HepG2 (cell line): ENCODE measurements around the gene S100Z. TPM values are rescaled to one million over a fixed set of nuclear protein-coding genes. Genes with fewer than 3 reads are reported as not detected.

Experiments
- ATAC-seq: fragments of 200-7000 bp; cut with Tn5 transposase; 3 replicates; pipeline ENCODE4 v1.9.1; 2020; ENCODE audit warnings: mild to moderate bottlenecking, moderate library complexity
- BruUV-seq: library from RNA; stranded (reverse); fragments of 400-500 nt; replicated peaks from 2 replicates; lab custom pipeline; 2021; lab: Mats Ljungman, UMichigan
- CTCF ChIA-PET: fragments of 300-600 bp; formaldehyde crosslinking; extraction: SDS; loops from one replicate; lab custom pipeline; 2021; ENCODE audit warnings: low total read pairs, inconsistent platforms, low intra/inter-chr PET ratio; lab: Yijun Ruan, JAX
- POLR2A ChIA-PET: fragments of 350-600 bp; sonication (Branson Sonifier 250); formaldehyde crosslinking; loops from one replicate; lab custom pipeline; 2020; ENCODE audit warnings: antibody characterized with exemption, inconsistent platforms; lab: Yijun Ruan, JAX
- DNase-seq: peaks from one replicate; pipeline ENCODE4 v3.0.0-alpha.2; 2015; ENCODE audit warnings: low spot score
- FAIRE-seq: peaks from 3 replicates; lab custom pipeline; 2011; peaks lifted over from hg19 to GRCh38; lab: Jason Lieb, UNC
- H2AFZ ChIP-seq: one replicate; pipeline ENCODE4 v1.6.1; 2011; ENCODE audit warnings: low read length, inconsistent platforms
- H3K27ac ChIP-seq: fragments of 300-600 bp; 3 replicates; pipeline ENCODE4 v1.8.0; 2011; ENCODE audit warnings: mixed run types, mild to moderate bottlenecking, mixed read lengths, low read length, inconsistent platforms; ENCODE audit not compliant: insufficient read depth; ENCODE audit errors: extremely low read length
- H3K27me3 ChIP-seq, 2 experiments: fragments of 200-600 bp in 1 of 2; 2 replicates in 1 of 2; 3 replicates in 1 of 2; pipeline versions ENCODE4 v1.6.0 to v1.8.0; 2011; ENCODE audit warnings: low read length in 2 of 2, mild to moderate bottlenecking in 2 of 2, moderate library complexity in 2 of 2, inconsistent platforms in 1 of 2; ENCODE audit not compliant: insufficient read depth in 2 of 2, control insufficient read depth in 1 of 2
- H3K36me3 ChIP-seq, 2 experiments: fragments of 200-600 bp in 1 of 2; replicated peaks in 1 of 2; 2 replicates in 1 of 2; 3 replicates in 1 of 2; pipeline versions ENCODE4 v1.5.1 to v1.8.0; 2011; ENCODE audit warnings: low read length in 2 of 2, inconsistent platforms in 1 of 2; ENCODE audit not compliant: insufficient read depth in 2 of 2, control insufficient read depth in 1 of 2
- H3K4me1 ChIP-seq: 2 replicates; pipeline ENCODE4 v1.5.1; 2012; ENCODE audit warnings: low read length, inconsistent platforms; ENCODE audit not compliant: insufficient read depth
- H3K4me2 ChIP-seq: 2 replicates; pipeline ENCODE4 v1.6.0; 2011; ENCODE audit warnings: low read depth, low read length, inconsistent platforms
- H3K4me3 ChIP-seq, 3 experiments: fragments of 200-600 bp in 1 of 3; sonication (generic), shearing (Covaris generic) in 1 of 3; replicated peaks in 1 of 3; 2 replicates each; pipeline ENCODE4 v1.5.1; 2011 to 2016; ENCODE audit warnings: low read length in 3 of 3, inconsistent platforms in 2 of 3, low read depth in 2 of 3, mild to moderate bottlenecking in 2 of 3, control low read depth in 1 of 3, mixed read lengths in 1 of 3; ENCODE audit not compliant: insufficient read depth in 1 of 3
- H3K79me2 ChIP-seq: one replicate; pipeline ENCODE4 v1.6.1; 2011; ENCODE audit warnings: low read length, inconsistent platforms; ENCODE audit not compliant: insufficient read depth
- H3K9ac ChIP-seq: 2 replicates; pipeline ENCODE4 v1.6.0; 2011; ENCODE audit warnings: mild to moderate bottlenecking, low read depth, low read length, inconsistent platforms; ENCODE audit not compliant: insufficient read depth
- H3K9me3 ChIP-seq: 2 replicates; pipeline ENCODE4 v1.5.1; 2012; ENCODE audit warnings: mild to moderate bottlenecking, low read length
- H4K20me1 ChIP-seq: 2 replicates; pipeline ENCODE4 v1.6.0; 2011; ENCODE audit warnings: inconsistent platforms, mild to moderate bottlenecking, low read length, moderate library complexity; ENCODE audit not compliant: insufficient read depth
- HOXA5 ChIP-seq: sonication (generic); formaldehyde crosslinking; IDR thresholded peaks from 2 replicates; pipeline ENCODE4 v1.4.0; 2020; ENCODE audit warnings: missing genetic modification reagents
- U2AF1 ChIP-seq: fragments of 200-400 bp; formaldehyde crosslinking; optimal IDR thresholded peaks from 2 replicates; pipeline ENCODE3; 2017; ENCODE audit warnings: mild to moderate bottlenecking, low read depth, low read length
- ZNF446 ChIP-seq: sonication (generic); formaldehyde crosslinking; IDR thresholded peaks from 2 replicates; pipeline ENCODE4 v1.5.0; 2020; ENCODE audit warnings: mild to moderate bottlenecking, missing genetic modification reagents
- WGBS: methylation state at CpG from one replicate; pipeline ENCODE4 v1.1.6; 2017; ENCODE audit warnings: low lambda C conversion rate; 5-methylcytosine and 5-hydroxymethylcytosine counted together
- in situ Hi-C: cut with HindIII; loops from 2 replicates; pipeline ENCODE4 v1.10.0; 2017; ENCODE audit warnings: low pct_unique_long_range_greater_than_20kb; ENCODE audit not compliant: extremely low pct_ligation_motif_present
- intact Hi-C: fragments of 100-400 bp; cut with micrococcal nuclease; formaldehyde crosslinking; loops from one replicate; pipeline ENCODE4 v1.10.0; 2022; ENCODE audit not compliant: unreplicated experiment
- polyA plus RNA-seq, 8 experiments: library from polyadenylated mRNA; depleted of rRNA in 3 of 8; stranded (reverse) in 7 of 8; unstranded in 1 of 8; fragments of >200 nt; fragmentation: Illumina TruSeq in 4 of 8; extraction: Trizol in 4 of 8; gene quantifications; 2 replicates each; pipeline versions ENCODE4 v1.2.1 to v1.2.3, GENCODE V29; 2011 to 2016; ENCODE audit warnings: low read depth in 4 of 8, missing spikeins in 1 of 8, mixed read lengths in 1 of 8; ENCODE audit not compliant: insufficient read depth in 1 of 8
- total RNA-seq, 5 experiments: library from RNA; depleted of rRNA; stranded (reverse); fragments of >200 nt; fragmentation: Illumina TruSeq; extraction: Trizol; gene quantifications; 2 replicates each; pipeline ENCODE4 v1.2.3, GENCODE V29; 2016; ENCODE audit warnings: low read depth in 1 of 5
- TF ChIP-seq, protein P1 (sequence below): sonication (generic); formaldehyde crosslinking; IDR thresholded peaks from 2 replicates; pipeline ENCODE4 v1.4.0; 2020; ENCODE audit warnings: mild to moderate bottlenecking, missing genetic modification reagents, borderline replicate concordance
- TF ChIP-seq, protein P2 (sequence below): sonication (generic); formaldehyde crosslinking; IDR thresholded peaks from 2 replicates; pipeline ENCODE4 v1.4.0; 2020; ENCODE audit warnings: mild to moderate bottlenecking, missing genetic modification reagents
- TF ChIP-seq, protein P3 (sequence below): sonication (generic); formaldehyde crosslinking; IDR thresholded peaks from 2 replicates; pipeline ENCODE4 v1.8.1; 2022; ENCODE audit warnings: mild to moderate bottlenecking, missing genetic modification reagents

The S100Z gene
- total and polyA plus RNA-seq, 2 of the 13 experiments (the other 11 are each of a cell fraction or from before 2014, with no cell fraction given) = 0.22 TPM; not detected in 1

DNA sequence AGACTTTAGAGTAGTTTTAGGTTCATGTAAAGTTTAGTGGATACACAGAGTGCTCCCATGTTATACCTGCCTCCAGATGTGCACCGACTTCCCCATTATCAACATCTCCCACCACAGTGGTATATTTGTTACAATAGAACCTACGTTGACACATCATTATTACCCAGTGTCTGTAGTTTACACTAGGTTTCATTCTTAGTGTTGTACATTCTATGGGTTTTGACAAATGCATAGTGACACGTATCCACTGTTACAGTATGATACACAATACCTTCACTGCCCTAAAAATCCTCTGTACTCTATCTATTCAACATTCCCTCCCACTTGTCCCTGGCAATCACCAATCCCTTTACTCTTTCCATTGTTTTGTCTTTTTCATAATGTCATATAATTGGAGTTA lies 68.7 kb downstream of the S100Z start (continued):
- TF ChIP-seq, protein P1, sequence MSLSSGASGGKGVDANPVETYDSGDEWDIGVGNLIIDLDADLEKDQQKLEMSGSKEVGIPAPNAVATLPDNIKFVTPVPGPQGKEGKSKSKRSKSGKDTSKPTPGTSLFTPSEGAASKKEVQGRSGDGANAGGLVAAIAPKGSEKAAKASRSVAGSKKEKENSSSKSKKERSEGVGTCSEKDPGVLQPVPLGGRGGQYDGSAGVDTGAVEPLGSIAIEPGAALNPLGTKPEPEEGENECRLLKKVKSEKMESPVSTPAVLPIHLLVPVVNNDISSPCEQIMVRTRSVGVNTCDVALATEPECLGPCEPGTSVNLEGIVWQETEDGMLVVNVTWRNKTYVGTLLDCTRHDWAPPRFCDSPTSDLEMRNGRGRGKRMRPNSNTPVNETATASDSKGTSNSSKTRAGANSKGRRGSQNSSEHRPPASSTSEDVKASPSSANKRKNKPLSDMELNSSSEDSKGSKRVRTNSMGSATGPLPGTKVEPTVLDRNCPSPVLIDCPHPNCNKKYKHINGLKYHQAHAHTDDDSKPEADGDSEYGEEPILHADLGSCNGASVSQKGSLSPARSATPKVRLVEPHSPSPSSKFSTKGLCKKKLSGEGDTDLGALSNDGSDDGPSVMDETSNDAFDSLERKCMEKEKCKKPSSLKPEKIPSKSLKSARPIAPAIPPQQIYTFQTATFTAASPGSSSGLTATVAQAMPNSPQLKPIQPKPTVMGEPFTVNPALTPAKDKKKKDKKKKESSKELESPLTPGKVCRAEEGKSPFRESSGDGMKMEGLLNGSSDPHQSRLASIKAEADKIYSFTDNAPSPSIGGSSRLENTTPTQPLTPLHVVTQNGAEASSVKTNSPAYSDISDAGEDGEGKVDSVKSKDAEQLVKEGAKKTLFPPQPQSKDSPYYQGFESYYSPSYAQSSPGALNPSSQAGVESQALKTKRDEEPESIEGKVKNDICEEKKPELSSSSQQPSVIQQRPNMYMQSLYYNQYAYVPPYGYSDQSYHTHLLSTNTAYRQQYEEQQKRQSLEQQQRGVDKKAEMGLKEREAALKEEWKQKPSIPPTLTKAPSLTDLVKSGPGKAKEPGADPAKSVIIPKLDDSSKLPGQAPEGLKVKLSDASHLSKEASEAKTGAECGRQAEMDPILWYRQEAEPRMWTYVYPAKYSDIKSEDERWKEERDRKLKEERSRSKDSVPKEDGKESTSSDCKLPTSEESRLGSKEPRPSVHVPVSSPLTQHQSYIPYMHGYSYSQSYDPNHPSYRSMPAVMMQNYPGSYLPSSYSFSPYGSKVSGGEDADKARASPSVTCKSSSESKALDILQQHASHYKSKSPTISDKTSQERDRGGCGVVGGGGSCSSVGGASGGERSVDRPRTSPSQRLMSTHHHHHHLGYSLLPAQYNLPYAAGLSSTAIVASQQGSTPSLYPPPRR (CRISPR knock-in tag) = no peak
- TF ChIP-seq ZNF446 (CRISPR knock-in tag) = no peak

DNA sequence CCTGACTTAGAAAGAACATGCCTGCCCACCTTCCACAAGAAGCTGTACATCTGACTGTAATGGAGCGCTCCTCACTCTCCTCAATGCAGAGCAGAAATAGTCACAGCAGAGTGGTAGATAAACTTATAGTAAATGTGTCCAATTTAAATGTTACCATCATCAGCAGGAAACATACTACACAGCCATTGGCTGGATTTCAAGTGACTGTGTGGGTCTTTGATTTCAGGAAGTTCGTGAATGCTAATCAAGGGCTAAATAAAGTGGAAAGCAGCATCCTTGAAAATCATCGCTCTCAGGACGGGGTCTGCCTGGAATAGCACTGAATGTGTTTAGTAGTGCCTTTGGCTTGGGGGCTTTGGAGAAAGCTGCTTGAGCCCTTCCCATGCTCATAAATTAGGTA lies 70.7 kb downstream of the S100Z start:
- DNase-seq (no peak), ATAC-seq (no peak), FAIRE-seq (no peak)
- intact Hi-C loops = no loop called here
- in situ Hi-C loops = no loop called here
- Histone ChIP-seq H3K4me2 (no peak overlapping the region), H3K27ac (no peak overlapping the region), H4K20me1 (no peaks in the 10 kb centered on the region), H3K4me3 (no peak overlapping the region), H3K36me3 (no peaks in the 10 kb centered on the region), H3K4me1 (no peaks in the 10 kb centered on the region), H3K27me3 (peaks cover 0 to 7% of the 10 kb centered on the region in 2 experiments; a peak in 2 of 5 replicates), H3K79me2 (no peaks in the 10 kb centered on the region), H2AFZ (no peak overlapping the region), H3K9me3 (no peaks in the 10 kb centered on the region), H3K9ac (no peak overlapping the region)
- POLR2A ChIA-PET = no interaction called here
- TF ChIP-seq U2AF1 (no peak), HOXA5 (CRISPR knock-in tag) (no peak)
- TF ChIP-seq, protein P2, sequence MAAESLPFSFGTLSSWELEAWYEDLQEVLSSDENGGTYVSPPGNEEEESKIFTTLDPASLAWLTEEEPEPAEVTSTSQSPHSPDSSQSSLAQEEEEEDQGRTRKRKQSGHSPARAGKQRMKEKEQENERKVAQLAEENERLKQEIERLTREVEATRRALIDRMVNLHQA = no peak
- TF ChIP-seq, protein P3, sequence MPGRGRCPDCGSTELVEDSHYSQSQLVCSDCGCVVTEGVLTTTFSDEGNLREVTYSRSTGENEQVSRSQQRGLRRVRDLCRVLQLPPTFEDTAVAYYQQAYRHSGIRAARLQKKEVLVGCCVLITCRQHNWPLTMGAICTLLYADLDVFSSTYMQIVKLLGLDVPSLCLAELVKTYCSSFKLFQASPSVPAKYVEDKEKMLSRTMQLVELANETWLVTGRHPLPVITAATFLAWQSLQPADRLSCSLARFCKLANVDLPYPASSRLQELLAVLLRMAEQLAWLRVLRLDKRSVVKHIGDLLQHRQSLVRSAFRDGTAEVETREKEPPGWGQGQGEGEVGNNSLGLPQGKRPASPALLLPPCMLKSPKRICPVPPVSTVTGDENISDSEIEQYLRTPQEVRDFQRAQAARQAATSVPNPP = no peak
- 13% methylated on average over 4 of the region's 4 CpGs for WGBS
- no TSS peak for BruUV-seq
- CTCF ChIA-PET = no interaction called here
